MM.1S (cell line): ENCODE results near the gene FAM174C.

Source experiments
- CTCF ChIP-seq: fragments of 300-600 bp; sonication (generic); IDR thresholded peaks from 2 replicates; pipeline ENCODE4 v1.5.1; 2016; ENCODE audit warnings: antibody characterized with exemption, low read length, mixed read lengths
- EZH2 ChIP-seq: fragments of 300-600 bp; sonication (generic); optimal IDR thresholded peaks from 2 replicates; pipeline ENCODE3; 2017; ENCODE audit warnings: low read depth, mild to moderate bottlenecking, antibody characterized with exemption, low read length, mixed read lengths

DNA sequence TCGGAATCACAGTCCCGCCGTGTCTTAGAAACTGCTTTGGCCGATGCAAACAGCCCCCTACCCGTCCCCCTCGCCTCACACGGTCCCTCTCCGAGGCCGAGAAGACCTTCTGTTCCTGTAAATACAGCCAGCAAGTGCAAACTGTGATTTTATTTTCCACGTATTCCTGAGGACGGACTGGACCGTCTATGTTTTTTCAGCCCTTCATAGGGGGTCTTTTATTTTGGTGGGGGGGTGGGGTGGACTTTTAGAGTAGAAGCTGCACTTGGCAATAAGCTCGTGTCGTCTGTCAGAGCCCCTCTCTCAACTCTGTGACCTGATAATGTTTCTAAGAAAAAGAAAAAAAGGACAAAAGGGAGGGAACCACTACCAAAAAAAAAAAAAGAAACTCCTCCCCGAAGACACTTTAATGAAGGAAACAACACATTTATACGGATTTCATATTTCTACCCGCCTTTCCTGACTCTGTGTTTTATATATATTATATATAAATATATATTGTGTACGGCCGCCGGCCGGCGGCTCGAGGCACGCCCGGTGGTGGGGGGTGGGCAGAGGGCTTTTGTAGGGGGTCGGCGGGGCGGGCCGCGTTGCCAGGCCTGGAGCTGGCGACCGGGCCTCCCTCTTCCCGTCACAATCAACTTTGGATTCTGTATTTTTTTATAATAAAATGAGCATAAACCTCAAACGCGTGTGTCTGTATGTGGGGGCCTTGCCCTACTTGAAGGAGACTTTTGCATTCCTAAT, 25.6 kb downstream of the FAM174C start:
- TF ChIP-seq CTCF: no peak
- TF ChIP-seq EZH2: peak; percentile 62
